Right ventricle myocardium inferior (tissue), 1 donor: ENCODE data around the gene VTN. TPM values are rescaled to one million over a fixed set of nuclear protein-coding genes. Genes with fewer than 3 reads are reported as not detected.

ENCODE experiments used
- ATAC-seq: fragments of 200-7000 bp; cut with Tn5 transposase; one replicate; pipeline ENCODE4 v1.9.1; 2020; ENCODE audit warnings: mild to moderate bottlenecking, moderate library complexity
- DNase-seq: peaks from one replicate; pipeline ENCODE4 v3.0.0; 2021; ENCODE audit errors: missing footprints
- intact Hi-C: fragments of 100-400 bp; cut with DNase I; formaldehyde crosslinking; loops from one replicate; pipeline ENCODE4 v1.11.0; 2022
- total RNA-seq: library from RNA; stranded (reverse); fragmentation: NEBNext Ultra II Directional; extraction: Animal tissue kit (Norgen Biotek cat#: 25700); gene quantifications from one replicate; pipeline ENCODE4 v1.2.1, GENCODE V29; 2021
- donor health status: DM: no; HTN: yes; CAD: no; lungs with severe emphysema.

The VTN gene
- total RNA-seq, 1 donor from 2014 or later = 36.9 TPM

DNA sequence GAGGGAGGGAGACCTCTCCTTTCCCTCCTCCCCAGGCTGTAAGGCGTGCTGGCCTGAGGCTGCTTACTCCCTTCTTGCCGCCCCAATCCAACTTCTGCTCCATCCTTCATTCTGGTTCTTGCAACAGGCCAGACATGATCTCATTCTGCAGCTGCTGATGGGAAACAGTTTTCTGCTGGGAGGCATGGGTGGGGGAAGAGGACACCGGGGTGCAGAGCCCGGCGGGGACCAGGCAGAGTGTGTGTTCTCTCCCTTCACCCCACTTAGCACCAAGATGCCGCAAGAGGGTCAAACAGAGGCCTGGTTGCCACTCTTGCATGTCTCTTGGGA, 2.8 kb upstream of the VTN start:
- ATAC-seq (no peak), DNase-seq (no peak)
- intact Hi-C loops = no loop called here

DNA sequence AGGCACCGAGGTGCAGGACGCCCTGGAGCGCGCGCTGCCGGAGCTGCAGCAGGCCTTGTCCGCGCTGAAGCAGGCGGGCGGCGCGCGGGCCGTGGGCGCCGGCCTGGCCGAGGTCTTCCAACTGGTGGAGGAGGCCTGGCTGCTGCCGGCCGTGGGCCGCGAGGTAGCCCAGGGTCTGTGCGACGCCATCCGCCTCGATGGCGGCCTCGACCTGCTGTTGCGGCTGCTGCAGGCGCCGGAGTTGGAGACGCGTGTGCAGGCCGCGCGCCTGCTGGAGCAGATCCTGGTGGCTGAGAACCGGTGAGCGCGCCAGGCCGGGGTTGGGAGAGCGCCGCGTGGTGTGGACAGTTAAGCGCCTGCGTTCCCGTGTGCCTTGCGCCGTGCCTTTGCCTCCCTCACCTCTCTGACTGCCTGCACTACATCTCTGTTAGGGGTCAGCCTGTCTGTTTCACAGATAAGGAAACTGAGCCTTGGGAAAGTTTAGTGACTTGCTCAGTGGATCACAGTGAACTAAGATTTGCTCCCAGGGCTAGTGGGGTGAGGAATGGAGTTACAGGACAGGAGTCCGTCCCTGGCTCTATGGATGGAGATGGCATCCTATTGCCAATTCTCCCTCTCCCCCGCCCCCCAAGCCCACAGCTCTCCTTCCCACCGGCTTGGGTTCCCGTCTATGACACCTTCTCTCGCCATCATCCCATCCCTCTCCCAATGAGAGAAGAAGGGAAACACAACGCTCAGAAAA, 2.3 kb upstream of the VTN start:
- no peak for ATAC-seq
- intact Hi-C loops = no loop called here
- no peak for DNase-seq

DNA sequence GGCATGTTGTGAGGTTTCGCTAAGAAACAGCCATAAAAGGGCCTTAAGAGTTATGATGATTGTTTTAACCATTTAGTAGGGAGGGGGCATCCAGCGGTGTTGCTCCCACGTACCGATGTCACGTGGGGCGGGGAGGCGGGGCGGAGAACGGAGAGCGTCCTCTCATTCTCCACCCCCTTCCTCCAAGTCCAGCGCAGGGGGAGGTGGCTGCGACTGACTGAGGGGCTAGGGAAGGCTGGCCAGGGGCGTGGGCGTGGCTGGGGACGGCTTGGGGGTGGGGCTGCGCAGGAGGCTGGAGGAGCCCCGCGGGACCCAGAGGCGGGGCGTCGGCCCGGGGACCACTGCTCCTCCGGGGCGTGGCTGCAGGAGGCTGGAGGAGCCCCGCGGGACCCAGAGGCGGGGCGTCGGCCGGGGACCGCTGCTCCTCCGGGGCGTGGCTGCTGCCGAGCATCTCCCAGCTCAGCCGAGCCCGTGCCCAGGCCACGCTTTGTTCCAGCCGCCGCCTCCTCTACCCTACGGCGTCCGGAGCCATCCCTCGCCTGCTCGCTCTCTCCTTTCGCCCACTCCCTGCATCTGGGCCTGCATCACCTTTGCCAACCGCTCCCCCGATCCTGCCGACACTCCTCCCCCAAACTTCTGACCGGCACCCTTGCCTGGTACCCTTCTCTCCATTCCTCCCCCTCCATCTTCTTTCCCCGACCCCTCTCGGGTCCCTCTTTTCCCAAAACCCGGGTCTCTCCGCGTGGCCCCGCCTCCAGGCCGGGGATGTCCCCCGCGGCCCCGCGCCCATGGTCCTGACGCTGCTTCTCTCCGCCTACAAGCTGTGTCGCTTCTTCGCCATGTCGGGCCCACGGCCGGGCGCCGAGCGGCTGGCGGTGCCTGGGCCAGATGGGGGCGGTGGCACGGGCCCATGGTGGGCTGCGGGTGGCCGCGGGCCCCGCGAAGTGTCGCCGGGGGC, 1.4 kb upstream of the VTN start, which contains the start of gene SARM1:
Gene SARM1 (plus strand): TSS at position 450 of the 958 bp plus-strand sequence. CDS start 339 bp downstream, at position 789.
- ATAC-seq (peak; percentile 89), DNase-seq (peak; percentile 94)
- intact Hi-C loops = no loop called here

DNA sequence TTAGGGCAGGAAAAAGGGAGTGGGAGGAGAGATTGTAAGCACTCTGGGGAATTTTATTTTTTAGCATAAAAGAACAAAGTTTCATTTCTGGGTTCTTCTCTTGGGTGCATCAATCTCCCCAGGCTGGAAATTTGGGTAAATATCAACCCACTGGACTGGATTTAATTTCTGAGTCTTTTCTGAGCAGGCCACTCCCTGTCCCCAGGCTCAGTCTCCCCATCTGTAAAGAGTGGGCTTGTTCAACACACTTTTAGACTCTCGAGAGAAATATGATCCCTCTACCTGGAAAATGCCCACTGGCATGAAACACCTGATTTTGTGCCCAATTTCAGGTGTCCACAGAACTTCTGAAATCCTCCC, 617 bp upstream of the VTN start:
- ATAC-seq (no peak), DNase-seq (no peak)
- intact Hi-C loops = no loop called here

DNA sequence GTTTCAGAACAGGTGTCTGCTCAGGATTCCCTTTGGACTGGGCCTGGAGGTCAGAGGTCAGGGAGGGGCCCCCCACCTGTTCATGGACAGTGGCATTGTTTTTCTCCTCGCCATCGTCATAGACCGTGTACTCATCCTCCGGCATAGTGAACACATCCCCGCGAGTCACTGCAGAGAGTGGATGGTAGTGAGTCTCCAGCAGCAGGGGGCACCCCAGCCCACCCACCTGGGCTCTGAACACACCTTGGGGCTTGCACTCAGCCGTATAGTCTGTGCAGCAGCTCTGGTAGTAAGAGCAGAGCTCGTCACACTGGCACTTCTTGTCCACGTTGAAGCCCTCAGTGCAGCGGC, 448 bp downstream of the VTN start:
- DNase-seq (no peak), ATAC-seq (no peak)
- intact Hi-C loops = no loop called here

DNA sequence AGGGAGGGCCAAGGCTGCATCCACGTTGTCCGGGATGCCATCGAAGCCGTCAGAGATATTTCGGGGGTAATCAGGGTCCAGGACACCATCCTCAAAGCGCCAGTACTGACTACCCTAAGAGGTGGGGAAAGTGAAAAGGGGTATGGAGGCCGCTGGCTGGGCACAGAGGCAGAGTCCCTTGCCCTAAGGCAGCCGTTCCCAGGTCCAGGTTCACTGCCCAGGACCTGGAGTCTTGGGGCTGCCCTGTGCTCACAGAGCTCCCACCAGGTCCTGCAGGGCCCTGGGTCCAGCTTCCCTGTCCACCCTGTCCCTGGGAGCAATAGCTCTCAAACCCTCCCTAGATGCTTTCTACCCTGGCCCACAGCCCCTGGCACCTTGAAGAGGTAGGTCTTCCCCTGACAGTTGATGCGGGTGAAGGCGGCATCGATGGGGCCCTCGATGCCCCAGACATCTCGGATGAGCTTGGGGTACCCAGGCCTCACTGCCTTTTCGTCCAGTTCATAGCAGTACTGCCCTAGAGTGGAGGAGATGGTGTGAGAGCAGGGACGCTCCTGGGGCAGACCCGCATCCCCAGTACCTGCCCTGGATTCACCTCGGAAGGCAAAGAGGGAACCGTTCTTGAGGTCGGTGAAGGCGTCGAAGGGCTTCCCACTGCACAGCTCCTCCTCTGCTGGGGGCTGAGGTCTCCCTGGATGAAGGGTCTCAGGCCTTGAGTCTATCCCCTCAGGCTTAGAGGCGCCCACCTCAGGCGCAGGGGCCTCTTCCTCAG, 1.0 kb downstream of the VTN start:
- intact Hi-C loops = no loop called here
- DNase-seq = no peak
- no peak for ATAC-seq

DNA sequence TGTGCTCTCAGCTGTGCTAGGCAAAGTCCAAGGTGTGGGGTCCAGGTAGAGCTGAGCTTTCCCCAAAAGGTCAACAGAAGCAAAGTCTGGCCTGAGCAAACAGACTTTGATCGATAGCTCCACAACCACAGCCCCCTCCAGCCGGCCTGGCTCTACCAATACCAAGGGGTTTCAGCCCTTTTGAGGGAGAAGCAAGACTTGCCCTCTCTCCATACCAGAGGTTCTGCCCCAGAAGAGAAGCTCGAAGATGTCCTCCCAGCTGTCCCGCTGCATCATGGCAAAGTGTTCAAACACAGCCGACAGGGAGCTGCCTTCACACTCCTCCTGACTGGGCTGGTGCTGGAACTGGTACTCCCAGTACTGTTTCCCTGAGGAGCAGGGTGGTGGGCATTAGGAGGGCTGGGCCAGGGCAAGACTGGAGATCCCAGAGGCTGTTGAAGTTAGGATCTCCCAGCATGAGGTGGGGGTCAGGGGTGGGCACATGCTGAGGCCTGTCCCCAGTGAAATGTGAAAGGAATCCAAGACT, 1.7 kb downstream of the VTN start:
- ATAC-seq = no peak
- intact Hi-C loops = no loop called here
- DNase-seq = no peak

DNA sequence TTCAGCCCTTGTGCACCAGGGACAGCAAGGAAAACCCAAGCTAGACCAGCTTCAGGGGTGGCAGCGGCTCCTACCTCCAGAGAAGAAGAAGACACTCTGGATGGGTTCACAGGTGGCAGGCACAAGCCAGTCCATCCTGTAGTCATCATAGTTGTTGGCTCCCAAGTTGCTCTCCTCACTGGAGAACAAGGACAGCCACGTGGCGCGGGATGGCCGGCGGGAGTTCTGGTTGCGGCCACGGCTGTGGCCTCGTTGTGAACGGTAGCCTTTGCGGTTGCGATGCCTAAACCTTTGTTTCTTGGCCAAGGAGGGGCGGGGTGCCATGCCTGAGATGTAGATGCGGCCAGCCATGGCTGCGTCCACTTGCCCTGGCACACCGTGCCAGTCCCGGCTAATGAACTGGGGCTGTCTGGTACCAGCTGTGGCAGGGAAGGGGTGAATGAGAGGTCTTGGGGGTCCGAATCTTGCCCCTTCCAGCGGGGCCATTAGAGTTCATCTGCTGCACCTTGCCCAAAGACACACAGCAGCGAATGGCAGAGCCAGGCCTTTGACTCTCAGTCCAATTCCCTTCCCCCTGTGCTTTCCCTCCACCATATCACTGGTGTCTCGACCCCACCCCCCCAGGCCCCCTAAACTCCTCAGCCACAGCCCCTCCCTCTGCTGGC, 2.3 kb downstream of the VTN start:
- ATAC-seq (no peak), DNase-seq (no peak)
- intact Hi-C loops = no loop called here

DNA sequence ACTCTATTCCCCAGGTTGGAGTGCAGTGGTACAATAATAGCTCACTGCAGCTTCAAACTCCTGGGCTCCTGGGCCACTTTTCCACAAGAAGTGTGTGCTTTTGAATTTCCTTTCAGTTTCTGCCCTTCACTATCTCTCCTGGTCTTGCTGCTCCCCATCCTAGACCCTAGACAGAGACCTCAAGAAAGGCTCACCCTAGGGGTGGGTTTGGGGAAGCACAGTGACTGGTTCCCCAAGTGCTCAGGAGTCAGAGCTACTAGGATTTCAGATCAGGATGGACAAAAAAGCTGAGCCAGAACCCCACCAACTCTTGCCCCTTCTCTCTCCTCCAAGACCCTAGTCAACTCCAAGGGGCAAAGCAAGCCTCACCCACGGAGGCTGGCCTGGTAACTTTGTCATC, 3.5 kb downstream of the VTN start:
- intact Hi-C loops = no loop called here
- DNase-seq (no peak), ATAC-seq (no peak)

DNA sequence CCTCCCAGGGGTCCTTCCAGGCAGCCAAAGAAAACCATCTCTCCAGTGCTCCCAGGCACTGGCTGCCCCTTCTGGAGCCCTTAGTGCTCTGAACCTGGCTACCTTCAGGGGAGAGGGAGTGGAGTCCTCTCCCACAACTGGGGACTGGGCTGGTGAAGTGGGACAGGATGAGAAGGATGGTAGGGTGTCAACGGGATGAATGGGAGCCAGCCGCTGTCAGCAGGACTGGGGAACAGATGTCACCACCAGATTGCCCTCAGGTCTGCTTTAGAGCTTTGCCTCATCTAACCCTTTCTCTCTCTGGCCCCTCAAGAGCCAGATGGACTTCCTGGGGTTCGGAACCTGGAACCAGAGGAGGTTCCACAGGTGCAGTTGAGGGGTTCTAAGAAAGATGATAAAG, 4.6 kb downstream of the VTN start:
- DNase-seq (no peak), ATAC-seq (no peak)
- intact Hi-C loops = no loop called here

DNA sequence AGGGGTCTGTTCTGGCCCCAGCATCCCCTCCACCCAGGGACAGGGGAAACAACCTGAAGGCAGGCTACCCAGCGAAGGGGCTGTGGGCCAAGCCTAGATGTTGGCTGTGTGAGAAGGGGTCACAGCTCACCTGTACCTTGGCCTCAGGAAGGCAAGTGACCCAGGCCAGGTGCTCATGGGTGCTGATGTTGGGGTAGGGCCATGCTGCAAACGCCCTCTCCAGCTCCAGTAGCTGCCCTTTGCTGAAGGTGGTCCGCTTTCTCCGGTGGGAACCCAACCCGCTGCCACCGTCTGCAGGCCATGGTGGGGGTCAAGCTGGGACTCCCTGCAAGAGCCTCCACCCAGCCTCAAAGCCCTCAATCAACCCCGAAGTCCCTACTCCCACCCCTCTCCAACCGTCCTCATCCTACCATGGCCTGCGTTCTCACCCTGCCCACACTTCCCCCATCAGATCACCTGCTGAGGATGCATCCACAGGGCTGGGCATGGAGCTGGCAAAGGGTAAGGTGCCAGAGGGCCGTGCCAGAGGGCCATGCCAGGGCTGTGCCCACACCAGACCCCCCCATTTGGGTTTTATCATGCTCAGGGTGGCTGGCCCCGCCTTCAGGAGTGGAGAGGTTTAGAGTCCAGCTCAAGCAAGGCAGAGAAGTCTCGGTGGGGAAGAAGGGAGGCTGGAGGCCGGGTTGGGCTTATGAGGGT, 5.3 kb downstream of the VTN start, which contains the start of gene SEBOX:
Gene SEBOX (minus strand): TSS at position 535 of the 699 bp plus-strand sequence. CDS start 48 bp downstream, at position 487.
- DNase-seq (no peak), ATAC-seq (no peak)
- intact Hi-C loops = no loop called here

DNA sequence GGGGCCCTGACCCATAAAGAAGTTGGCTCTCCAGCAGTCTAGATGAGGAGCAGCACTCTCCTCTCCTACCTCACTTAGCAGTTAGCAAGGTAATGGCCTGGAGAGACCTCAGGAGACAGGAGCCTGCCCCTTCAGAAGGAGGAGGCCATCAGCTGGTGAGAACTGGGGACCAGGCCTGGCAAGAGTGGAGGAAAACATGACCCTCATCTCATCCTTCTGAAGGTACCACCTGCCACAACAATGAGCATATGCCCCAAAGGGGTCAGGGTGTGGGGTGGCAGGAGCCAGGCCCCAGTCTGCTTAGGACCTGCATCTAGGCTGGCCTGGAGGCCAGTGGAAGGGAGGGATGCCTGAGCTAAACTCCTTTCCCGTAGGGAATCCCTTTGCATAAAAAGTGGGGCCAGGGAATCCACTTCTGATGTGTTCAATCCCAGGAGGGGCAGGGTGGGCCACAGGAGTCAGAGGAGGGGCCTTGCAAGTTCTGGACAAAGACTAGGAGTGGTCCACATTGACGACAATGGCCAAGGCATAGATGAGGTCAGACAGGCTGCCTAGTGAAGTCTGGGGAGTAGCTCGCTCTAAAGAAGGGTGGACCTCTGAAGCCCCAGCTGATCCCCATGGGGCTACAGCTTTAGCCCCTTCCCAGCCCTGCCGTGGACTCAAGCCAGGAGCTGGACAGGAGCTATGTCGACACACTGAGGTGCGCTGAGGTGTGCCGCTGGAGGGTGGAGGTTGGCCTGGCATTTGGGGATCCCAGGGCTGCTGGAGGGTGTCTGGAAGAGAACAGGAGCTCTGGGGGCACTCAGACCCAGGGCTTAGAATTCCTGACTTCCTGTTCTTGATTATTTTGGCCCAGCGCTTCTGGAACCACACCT, 6.1 kb downstream of the VTN start:
- intact Hi-C loops = no loop called here
- DNase-seq = no peak
- no peak for ATAC-seq

DNA sequence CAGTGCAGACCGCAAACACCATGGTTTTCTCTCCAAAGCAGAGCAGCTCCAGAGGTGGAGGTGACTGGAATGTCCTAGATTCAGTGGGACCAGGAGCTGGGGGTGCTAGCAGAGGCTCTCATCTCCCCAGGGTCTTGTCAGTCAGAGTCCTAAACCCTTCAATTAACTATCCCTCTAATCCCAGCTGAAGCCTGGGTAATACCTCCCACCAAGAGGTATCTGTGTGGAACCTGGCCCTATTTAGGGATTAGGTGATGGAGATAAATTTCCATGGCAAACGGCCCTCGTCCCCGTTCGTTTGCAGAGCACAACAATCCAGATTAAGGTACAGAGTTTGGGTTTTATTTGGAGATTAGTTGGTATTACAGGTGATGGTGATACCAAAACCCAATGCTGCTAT, 6.9 kb downstream of the VTN start:
- ATAC-seq = no peak
- DNase-seq = no peak
- intact Hi-C loops = no loop called here

DNA sequence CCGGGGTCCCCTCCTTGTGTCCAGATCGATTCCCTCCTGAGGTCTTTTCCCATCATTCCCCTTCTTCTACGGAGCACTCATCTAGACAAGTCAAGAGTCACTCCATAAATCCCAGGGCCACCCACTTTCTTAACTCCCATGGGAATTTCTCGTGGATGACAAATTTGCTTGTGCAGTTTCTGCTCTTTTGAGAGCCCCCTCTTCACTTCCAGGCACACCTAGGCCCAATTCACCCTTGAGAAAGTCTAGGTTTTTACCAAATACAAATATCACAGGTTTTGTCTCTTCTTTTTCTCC, 12.3 kb downstream of the VTN start:
- ATAC-seq (no peak), DNase-seq (no peak)
- intact Hi-C loops = loop anchor here (2.0 kb wide), 1 partner anchor 21 kb away; no protein-coding TSS in a partner anchor

DNA sequence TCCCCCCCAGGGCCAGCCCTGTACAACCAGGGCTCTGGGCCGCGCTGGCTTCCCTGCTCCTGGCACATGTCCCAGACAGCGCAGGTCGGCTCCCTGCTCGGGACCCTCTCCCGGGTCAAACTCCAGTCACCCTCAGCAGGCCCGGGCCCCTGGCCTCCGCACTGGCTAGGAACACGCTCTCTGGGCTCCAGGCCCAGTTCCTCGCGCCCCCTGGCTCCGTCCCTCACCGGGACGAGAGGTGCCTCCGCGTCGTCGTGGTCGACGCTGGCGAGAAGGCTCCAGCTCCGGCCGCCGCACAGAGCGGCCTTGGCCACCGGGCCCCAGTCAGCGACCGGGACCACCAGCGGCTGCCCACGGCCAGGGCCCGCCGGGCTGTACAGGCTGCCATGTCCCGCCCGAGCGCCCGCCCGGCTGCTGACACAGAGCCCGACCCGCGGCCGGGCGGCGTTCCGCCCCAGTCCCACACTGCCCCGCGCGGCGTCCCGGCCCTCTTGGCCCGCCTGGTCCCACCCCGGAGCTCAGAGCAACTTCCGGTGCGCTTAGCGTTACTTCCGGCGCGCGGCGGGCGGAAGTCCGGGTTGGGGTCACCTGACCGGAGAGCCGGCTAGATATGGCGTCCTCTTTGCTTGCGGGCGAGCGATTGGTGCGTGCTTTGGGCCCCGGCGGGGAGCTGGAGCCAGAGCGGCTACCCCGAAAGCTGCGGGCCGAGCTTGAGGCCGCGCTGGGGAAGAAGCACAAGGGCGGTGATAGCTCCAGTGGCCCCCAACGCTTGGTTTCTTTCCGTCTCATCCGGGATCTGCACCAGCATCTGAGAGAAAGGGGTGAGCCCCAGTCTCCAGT, 12.8 kb downstream of the VTN start, which contains the start of gene POLDIP2:
Gene POLDIP2 (minus strand): TSS at position 467 of the 840 bp plus-strand sequence. CDS start 79 bp downstream, at position 388.
- peak; percentile 100 for ATAC-seq
- peak; percentile 98 for DNase-seq
- intact Hi-C loops = loop anchor here (2.0 kb wide), 1 partner anchor 20 kb away; no protein-coding TSS in a partner anchor

DNA sequence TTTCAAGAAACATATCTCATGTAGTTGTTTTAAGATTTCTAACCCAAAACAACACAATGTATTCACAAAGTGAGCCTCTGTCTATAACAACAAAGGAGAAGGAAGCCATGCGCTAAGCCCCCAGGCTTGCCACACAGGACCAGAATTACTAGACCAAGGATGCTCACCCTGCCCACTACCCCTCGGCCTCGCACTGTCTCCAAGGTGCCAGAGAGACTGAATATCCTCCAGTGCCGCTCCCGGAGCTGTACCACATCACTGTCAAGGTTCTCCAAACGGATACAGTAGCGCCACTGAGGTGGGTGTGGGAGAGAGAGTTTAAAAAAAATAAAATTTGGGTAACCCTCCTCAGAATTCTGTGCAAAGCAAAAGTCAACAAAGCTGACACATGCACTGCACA, 19.8 kb downstream of the VTN start:
- no peak for ATAC-seq
- intact Hi-C loops = no loop called here
- no peak for DNase-seq
